ENCODE data around the gene ST8SIA1. TPM values are rescaled to one million over a fixed set of nuclear protein-coding genes. Genes with fewer than 3 reads are reported as not detected.
A peak's percentile ranks its signal among the peaks of the same experiment; 100 is the strongest.

ST8SIA1 gene
- total RNA-seq, 1 experiment from 2014 or later: 1.5 TPM

- Histone ChIP-seq H3K4me3 (ENCODE audit: insufficient read depth, low read depth, low read length) (no peak overlapping the region), H3K27me3 (ENCODE audit: control insufficient read depth, insufficient read depth, low read length) (no peaks in the 10 kb centered on the region), H3K36me3 (replicated peaks; ENCODE audit: control insufficient read depth, insufficient read depth, low read length) (no peaks in the 10 kb centered on the region)
- DNase-seq: no peak
Observed at GRCh38 chr12:22313286-22313962, 21.1 kb downstream of the ST8SIA1 start.

GRCh38 chr12:22312336-22312735, 22.2 kb downstream of the ST8SIA1 start:
- no peak overlapping the region for H3K4me3 ChIP-seq (ENCODE audit: insufficient read depth, low read depth, low read length)
- no peak for DNase-seq
- no peaks in the 10 kb centered on the region for H3K27me3 ChIP-seq (ENCODE audit: control insufficient read depth, insufficient read depth, low read length)

GRCh38 chr12:22310709-22311108, 23.8 kb downstream of the ST8SIA1 start:
- no peak for DNase-seq
- Histone ChIP-seq H3K4me3 (ENCODE audit: insufficient read depth, low read depth, low read length) (no peak overlapping the region), H3K36me3 (replicated peaks; ENCODE audit: control insufficient read depth, insufficient read depth, low read length) (no peaks in the 10 kb centered on the region), H3K27me3 (ENCODE audit: control insufficient read depth, insufficient read depth, low read length) (no peaks in the 10 kb centered on the region)

More at GRCh38 chr12:22312336-22312735, 22.2 kb downstream of the ST8SIA1 start:
- H3K36me3 ChIP-seq (replicated peaks; ENCODE audit: control insufficient read depth, insufficient read depth, low read length): no peaks in the 10 kb centered on the region

GRCh38 chr12:22310275-22310674, 24.2 kb downstream of the ST8SIA1 start:
- Histone ChIP-seq H3K4me3 (ENCODE audit: insufficient read depth, low read depth, low read length) (no peak overlapping the region), H3K27me3 (ENCODE audit: control insufficient read depth, insufficient read depth, low read length) (no peaks in the 10 kb centered on the region), H3K36me3 (replicated peaks; ENCODE audit: control insufficient read depth, insufficient read depth, low read length) (no peaks in the 10 kb centered on the region)
- DNase-seq: no peak

GRCh38 chr12:22307811-22308210, 26.7 kb downstream of the ST8SIA1 start:
- Histone ChIP-seq H3K36me3 (replicated peaks; ENCODE audit: control insufficient read depth, insufficient read depth, low read length) (no peaks in the 10 kb centered on the region), H3K27me3 (ENCODE audit: control insufficient read depth, insufficient read depth, low read length) (no peaks in the 10 kb centered on the region), H3K4me3 (ENCODE audit: insufficient read depth, low read depth, low read length) (no peak overlapping the region)
- DNase-seq: no peak

- Histone ChIP-seq H3K4me3 (ENCODE audit: insufficient read depth, low read depth, low read length) (no peak overlapping the region), H3K36me3 (replicated peaks; ENCODE audit: control insufficient read depth, insufficient read depth, low read length) (no peaks in the 10 kb centered on the region), H3K27me3 (ENCODE audit: control insufficient read depth, insufficient read depth, low read length) (no peaks in the 10 kb centered on the region)
- DNase-seq: no peak
Observed at GRCh38 chr12:22306311-22306710, 28.2 kb downstream of the ST8SIA1 start.

GRCh38 chr12:22304341-22304740, 30.2 kb downstream of the ST8SIA1 start:
- no peak for DNase-seq

GRCh38 chr12:22299294-22299912, 35.1 kb downstream of the ST8SIA1 start:
- no peak for DNase-seq
- no peak overlapping the region for H3K4me3 ChIP-seq (ENCODE audit: insufficient read depth, low read depth, low read length)
- no peaks in the 10 kb centered on the region for H3K27me3 ChIP-seq (ENCODE audit: control insufficient read depth, insufficient read depth, low read length)
- no peaks in the 10 kb centered on the region for H3K36me3 ChIP-seq (replicated peaks; ENCODE audit: control insufficient read depth, insufficient read depth, low read length)

More at GRCh38 chr12:22304341-22304740, 30.2 kb downstream of the ST8SIA1 start:
- Histone ChIP-seq H3K4me3 (ENCODE audit: insufficient read depth, low read depth, low read length) (no peak overlapping the region), H3K36me3 (replicated peaks; ENCODE audit: control insufficient read depth, insufficient read depth, low read length) (no peaks in the 10 kb centered on the region), H3K27me3 (ENCODE audit: control insufficient read depth, insufficient read depth, low read length) (no peaks in the 10 kb centered on the region)

GRCh38 chr12:22289250-22289649, 45.3 kb downstream of the ST8SIA1 start:
- no peak for DNase-seq
- Histone ChIP-seq H3K4me3 (ENCODE audit: insufficient read depth, low read depth, low read length) (no peak overlapping the region), H3K36me3 (replicated peaks; ENCODE audit: control insufficient read depth, insufficient read depth, low read length) (no peaks in the 10 kb centered on the region), H3K27me3 (ENCODE audit: control insufficient read depth, insufficient read depth, low read length) (no peaks in the 10 kb centered on the region)

GRCh38 chr12:22287776-22288621, 46.5 kb downstream of the ST8SIA1 start:
- peak; percentile 15 for DNase-seq
- Histone ChIP-seq H3K36me3 (replicated peaks; ENCODE audit: control insufficient read depth, insufficient read depth, low read length) (no peaks in the 10 kb centered on the region), H3K27me3 (ENCODE audit: control insufficient read depth, insufficient read depth, low read length) (no peaks in the 10 kb centered on the region), H3K4me3 (ENCODE audit: insufficient read depth, low read depth, low read length) (no peak overlapping the region)

- no peaks in the 10 kb centered on the region for H3K27me3 ChIP-seq (ENCODE audit: control insufficient read depth, insufficient read depth, low read length)
- no peak overlapping the region for H3K4me3 ChIP-seq (ENCODE audit: insufficient read depth, low read depth, low read length)
- no peak for DNase-seq
- H3K36me3 ChIP-seq (replicated peaks; ENCODE audit: control insufficient read depth, insufficient read depth, low read length): no peaks in the 10 kb centered on the region
Observed at GRCh38 chr12:22287101-22287500, 47.4 kb downstream of the ST8SIA1 start.

- no peak for DNase-seq
- no peak overlapping the region for H3K4me3 ChIP-seq (ENCODE audit: insufficient read depth, low read depth, low read length)
Observed at GRCh38 chr12:22286569-22286968, 47.9 kb downstream of the ST8SIA1 start.

GRCh38 chr12:22285846-22286245, 48.7 kb downstream of the ST8SIA1 start:
- no peak for DNase-seq
- no peaks in the 10 kb centered on the region for H3K36me3 ChIP-seq (replicated peaks; ENCODE audit: control insufficient read depth, insufficient read depth, low read length)
- no peaks in the 10 kb centered on the region for H3K27me3 ChIP-seq (ENCODE audit: control insufficient read depth, insufficient read depth, low read length)
- H3K4me3 ChIP-seq (ENCODE audit: insufficient read depth, low read depth, low read length): no peak overlapping the region

More at GRCh38 chr12:22286569-22286968, 47.9 kb downstream of the ST8SIA1 start:
- Histone ChIP-seq H3K36me3 (replicated peaks; ENCODE audit: control insufficient read depth, insufficient read depth, low read length) (no peaks in the 10 kb centered on the region), H3K27me3 (ENCODE audit: control insufficient read depth, insufficient read depth, low read length) (no peaks in the 10 kb centered on the region)

GRCh38 chr12:22284871-22285270, 49.6 kb downstream of the ST8SIA1 start:
- Histone ChIP-seq H3K36me3 (replicated peaks; ENCODE audit: control insufficient read depth, insufficient read depth, low read length) (no peaks in the 10 kb centered on the region), H3K4me3 (ENCODE audit: insufficient read depth, low read depth, low read length) (no peak overlapping the region), H3K27me3 (ENCODE audit: control insufficient read depth, insufficient read depth, low read length) (no peaks in the 10 kb centered on the region)
- no peak for DNase-seq

- DNase-seq: no peak
- Histone ChIP-seq H3K27me3 (ENCODE audit: control insufficient read depth, insufficient read depth, low read length) (no peaks in the 10 kb centered on the region), H3K4me3 (ENCODE audit: insufficient read depth, low read depth, low read length) (no peak overlapping the region), H3K36me3 (replicated peaks; ENCODE audit: control insufficient read depth, insufficient read depth, low read length) (no peaks in the 10 kb centered on the region)
Observed at GRCh38 chr12:22283508-22283907, 51.0 kb downstream of the ST8SIA1 start.
